Colon (tissue), 2 donors: ENCODE data around the gene RASGRP4.
"Not testable (repeated sequence)": the region's sequence is repeated elsewhere in the genome, so short reads cannot be mapped to it uniquely, and the experiment has no call there.

ENCODE experiments used
- FAIRE-seq: peaks from 2 replicates; lab custom pipeline; 2012; peaks lifted over from hg19 to GRCh38; lab: Jason Lieb, UNC
- donor health status: control.
- donor health status: control.

The RASGRP4 gene

DNA sequence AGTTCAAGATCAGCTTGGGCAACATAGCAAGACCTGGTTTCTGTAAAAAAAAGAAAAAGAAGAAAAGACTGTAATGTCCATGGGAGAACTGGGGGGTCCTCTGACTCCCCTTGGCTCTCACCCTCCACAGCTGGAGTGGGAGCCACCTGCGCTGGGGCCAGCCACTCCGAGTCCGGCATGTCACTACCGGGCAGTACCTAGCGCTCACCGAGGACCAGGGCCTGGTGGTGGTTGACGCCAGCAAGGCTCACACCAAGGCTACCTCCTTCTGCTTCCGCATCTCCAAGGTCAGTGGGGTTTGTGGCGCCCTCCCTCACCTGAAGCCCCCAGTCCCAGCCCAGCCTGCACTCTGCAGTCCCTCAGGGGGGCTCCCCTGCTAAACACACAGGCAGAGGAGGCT lies 22.2 kb upstream of the RASGRP4 start:
- no peak for FAIRE-seq

DNA sequence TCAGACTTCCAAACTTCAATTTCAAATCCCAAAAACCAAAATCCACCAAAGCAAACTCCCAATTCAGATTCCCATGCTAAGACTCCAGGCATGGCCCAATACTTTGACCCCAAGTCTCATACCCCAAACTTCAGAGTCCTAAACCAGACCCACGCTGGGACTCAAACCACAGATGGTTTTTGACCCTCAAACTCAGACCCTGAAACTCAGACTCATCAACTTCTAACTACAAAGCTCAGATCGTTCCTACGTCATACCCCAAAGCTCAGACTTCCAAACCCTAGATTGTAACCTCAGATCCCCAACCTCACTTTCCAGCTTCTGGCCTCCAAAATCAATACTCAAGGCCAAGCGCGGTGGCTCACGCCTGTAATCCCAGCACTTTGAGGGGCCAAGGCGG lies 19.3 kb upstream of the RASGRP4 start:
- no peak for FAIRE-seq

DNA sequence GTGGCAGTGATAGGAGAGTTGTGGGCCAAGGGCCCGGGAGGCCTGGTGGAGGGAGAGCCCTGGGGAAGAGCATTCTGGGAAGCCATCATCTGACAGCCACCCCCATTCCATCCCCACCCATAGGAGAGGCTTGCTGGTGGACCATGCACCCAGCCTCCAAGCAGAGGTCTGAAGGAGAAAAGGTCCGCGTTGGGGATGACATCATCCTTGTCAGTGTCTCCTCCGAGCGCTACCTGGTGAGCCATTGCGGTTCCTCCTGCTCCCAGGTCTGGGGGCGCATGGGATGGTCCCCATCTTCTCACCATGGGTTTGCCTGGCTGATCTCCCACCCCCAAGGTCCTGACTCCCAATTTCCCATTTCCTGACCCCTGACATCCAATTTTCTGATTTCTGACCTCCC lies 18.0 kb upstream of the RASGRP4 start:
- no peak for FAIRE-seq

DNA sequence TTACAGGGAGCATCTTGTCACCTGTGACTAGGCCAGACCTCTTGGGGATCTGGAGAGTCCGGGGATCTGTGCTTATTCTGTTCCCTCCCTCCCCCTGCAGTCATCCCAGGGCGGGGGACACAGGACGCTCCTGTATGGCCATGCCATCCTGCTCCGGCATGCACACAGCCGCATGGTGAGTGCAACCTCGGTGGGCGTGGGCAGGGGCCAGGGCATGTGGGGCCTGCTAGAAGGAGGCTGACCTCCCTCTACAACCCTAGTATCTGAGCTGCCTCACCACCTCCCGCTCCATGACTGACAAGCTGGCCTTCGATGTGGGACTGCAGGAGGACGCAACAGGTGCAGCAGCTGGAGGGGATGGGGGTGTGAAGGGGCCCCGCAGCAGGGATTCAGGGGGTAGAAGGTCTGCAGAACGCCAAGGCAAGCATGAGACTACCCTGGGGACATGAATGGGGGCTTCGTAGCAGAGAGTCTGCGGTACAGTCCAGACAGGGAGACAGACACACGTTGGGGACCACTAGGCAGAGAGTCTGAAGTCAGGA lies 17.5 kb upstream of the RASGRP4 start:
- no peak for FAIRE-seq

DNA sequence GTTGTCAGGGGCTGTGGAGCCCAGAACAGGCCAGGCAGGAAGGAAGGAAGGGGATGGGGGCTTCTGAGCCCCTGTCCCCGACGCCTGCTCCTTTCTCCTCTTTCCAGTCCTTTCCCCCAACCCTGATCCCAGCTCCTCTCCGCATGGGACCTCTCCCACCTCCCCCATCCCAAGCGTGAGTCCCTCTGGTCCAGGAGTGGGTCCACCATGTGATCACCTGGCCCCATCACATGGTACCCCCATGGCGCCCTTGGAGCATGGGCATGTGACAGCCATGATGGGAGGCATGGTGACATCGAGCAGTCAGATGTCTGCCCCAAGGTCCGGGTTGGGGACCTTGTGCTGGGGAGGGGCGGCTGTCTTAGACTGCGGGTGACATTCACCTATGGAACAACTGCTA lies 16.7 kb upstream of the RASGRP4 start:
- FAIRE-seq, result no peak

DNA sequence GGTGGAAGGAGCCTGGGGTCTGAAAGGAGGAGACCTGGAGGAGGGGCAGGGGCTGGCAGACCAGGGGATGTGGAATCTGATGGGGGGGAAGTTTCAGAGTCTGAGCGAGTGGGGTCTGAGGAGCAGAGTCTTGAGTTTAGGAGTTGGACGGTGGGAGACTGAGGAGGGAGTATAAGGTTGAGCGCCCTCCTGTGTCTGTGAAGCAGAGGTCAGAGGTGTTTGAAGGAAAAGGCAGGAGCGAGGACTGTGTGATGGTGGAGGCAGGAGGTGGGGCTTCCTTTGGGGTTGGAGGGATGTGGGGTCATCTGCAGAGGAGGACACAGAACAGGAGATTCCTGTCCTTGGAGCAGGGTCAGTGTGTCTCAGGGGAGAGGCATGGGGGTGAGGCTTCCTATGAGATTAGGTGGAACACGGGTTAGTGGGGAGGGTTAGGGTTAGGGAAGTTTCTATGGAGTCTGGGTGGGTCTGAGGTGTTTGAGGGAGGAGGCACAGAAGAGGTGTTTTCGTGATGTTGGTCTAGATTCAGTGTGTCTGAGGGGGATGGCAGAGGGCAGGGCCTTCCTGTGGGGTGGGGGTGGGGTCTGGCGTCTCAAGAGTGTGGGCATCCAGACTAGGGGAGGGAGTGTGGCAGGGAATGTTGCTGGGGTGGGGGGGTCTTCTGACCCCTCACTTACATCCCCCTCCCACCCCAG lies 15.8 kb upstream of the RASGRP4 start:
- no peak for FAIRE-seq

DNA sequence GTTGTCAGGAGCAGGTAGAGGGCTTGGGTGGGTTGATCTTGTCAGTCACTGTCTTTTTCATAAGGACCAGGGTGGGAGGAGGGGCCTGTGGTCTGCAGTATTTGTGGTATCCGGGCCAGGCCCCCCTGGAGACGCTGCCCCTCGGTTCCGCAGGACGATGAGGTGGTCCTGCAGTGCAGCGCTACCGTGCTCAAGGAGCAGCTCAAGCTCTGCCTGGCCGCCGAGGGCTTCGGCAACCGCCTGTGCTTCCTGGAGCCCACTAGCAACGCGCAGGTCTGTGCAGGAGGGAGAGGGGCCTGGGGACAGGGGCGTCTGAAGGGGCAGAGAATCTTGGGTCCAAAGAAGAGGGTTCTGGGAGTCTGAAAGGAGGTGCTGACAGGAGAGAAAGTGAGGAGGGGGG lies 14.6 kb upstream of the RASGRP4 start:
- no peak for FAIRE-seq

DNA sequence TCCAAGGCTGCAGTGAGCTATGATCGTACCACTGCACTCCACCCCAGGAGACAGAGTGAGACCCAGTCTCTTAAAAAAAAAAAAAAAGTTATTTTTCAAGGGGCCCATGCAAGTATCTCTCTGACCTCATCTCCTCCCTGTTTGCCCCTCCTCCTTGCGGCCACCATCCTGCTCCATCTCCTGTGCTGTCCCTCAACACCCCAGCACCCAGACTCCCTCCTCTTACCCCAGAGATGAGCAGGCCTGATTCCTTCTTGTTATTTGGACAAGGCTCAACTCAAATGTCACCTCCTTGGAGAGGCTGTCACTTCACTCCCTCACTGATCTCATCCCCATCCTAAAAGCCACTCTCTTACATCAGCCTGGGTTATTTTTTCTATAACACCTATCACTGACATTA lies 11.9 kb upstream of the RASGRP4 start:
- no peak for FAIRE-seq

DNA sequence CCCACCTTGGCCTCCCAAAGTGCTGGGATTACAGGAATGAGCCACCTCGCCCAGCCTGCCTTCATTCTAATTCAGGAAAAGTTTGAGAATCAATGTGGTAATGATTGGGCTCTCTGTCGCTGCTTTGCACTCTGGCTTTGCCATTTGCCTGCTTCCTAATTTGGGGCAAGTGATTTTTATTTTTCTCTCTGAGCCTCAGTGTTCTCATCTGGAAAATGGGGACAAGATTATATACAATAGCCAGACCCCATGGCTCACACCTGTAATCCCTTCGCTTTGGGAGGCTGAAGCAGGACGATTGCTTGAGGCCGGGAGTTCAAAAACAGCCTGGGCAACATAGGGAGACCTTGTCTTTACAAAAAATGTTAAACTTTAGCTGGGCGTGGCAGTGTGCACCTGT lies 11.3 kb upstream of the RASGRP4 start:
- FAIRE-seq, result no peak

DNA sequence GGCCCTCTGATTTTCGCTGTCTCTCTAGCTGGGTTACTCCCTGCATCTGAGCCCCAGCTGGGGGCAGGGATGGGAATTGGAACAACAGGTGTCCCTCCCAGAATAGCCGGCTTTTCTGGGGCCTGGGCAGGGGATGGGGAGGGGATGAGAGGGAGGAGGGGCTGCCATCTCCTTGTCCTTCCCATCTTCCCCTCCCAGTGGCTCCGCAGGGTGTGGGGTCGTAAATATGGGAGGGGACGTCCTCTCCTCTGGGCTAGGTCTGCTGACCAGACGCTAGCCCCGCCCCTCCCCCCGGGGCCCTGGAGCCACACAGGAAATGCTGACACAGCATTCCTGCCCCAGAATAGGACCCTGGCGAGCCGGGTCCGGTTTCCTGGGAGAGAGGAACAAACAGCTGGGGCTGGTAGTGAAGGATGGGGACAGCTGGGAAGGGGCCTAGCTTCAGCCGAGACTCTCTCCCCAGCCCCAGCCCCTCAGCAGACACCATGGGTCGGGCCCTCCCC lies 8.6 kb upstream of the RASGRP4 start:
- no peak for FAIRE-seq

DNA sequence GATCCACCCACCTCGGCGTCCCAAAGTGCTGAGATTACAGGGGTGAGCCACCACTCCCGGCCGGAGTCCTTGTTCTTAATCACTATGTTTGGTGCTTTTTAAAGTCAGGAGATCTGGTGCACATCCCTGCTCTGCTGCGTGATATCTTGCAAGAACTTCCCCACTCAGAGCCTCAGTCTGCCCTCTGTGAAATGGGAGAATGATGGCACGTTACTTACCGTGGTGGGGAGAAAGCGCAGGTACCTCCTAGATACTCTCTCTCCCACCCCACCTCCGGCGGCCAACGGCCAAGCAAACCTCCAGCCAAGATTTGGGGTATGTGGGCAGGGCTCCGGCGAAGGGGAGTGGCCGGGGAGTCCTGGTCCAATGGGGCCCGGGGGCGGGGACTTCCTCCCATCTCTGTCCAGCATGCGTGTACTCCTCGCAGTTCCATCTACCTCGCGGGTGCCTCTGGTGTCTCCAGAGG lies 7.3 kb upstream of the RASGRP4 start, which contains the start of gene RYR1:
Gene RYR1, plus strand, starts transcription at position 424 of the 466 bp plus-strand sequence. CDS start 139 bp downstream, outside the sequence.
- FAIRE-seq, result no peak

DNA sequence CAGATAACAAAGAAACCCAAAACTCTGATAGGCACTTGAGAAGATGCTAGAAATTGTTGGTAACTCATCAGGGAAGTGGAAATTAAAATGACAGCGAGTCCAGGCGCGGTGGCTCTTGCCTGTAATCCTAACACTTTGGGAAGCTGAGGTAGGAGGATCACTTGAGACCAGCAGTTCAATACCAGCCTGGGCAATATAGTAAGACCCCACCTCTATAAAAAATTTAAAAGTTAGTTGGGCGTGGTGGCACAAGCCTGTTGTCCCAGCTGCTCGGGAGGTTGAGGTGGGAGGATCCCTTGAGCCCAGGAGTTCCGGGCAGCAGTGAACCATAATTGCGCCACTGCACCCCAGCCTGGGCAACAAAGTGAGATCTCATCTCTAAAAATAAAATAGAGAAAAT lies 4.9 kb upstream of the RASGRP4 start:
- no peak for FAIRE-seq

DNA sequence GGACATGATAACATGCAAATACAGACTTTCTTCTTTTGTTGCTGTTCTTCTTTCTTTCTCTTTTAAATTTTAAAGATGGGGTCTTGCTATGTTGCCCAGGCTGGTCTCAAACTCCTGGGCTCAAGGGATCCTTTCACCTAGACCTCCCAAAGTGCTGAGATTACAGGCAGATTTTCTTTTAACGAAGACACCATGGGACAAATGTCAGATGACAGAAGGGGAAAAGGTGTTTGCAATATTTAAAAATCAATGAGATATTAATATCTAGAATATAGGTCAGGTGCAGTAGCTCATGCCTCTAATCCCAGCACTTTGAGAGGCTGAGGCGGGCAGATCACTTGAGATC lies 3.8 kb upstream of the RASGRP4 start:
- FAIRE-seq, result no peak

DNA sequence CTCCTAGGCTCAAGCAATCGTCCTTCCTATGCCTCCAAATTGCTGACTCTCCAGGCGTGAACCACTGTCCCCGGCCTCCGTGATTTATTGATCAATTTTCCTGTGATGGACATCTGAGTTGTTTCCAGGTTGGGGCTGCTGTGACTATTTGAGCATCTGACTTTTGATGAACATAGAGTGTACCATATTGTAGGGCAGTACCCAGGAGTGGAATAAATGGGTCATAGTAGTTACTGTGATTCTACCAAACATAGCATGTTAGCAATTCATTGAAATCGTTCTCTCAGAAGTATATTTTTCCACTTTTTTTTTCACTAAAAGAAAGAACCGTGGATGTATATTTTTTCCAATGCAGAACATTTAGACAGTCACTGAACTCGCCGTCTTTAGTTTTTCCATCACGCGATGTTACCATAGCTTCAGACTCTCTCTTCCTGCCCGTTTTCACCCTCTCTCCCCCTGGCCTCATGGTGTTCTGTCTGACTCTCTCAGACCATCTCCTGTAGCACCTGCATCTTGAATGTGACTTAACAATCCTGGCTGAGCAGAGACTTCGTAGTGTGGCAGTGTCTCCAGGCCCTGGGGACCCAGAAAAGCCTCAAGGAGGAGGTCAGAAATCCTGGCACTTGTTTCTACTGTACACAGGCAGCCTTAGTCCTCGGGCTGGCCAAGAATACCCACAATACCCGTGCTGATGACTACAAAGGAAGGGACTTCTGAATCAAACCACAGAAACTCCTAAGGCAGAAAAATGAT lies 3.2 kb upstream of the RASGRP4 start:
- no peak for FAIRE-seq

DNA sequence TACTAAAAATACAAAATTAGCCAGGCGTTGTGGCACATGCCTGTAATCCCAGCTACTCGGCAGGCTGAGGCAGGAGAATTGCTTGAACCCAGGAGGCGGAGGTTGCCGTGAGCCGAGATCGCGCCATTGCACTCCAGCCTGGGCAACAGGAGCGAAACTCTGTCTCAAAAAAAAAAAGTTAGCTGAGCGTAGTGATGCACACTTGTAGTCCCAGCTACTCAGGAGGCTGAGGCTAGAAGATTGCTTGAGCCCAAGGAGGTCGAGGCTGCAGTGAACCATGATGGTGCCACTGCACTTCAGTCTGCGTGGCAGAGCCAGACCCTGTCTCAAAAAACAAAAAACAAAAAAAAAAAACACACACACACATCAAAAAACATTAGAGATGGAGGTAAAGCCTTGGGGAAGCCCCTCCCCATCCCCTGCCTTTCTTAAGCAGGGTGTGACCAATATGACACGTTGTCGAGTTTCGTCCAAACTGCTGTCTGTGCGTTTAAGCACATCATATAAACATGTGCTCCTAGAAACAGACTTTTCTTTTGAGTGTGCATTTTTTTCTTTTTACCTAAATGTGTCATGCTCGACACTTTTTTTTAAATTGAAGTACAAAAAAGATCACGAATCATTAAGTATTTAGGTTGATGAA lies 1.1 kb upstream of the RASGRP4 start:
- FAIRE-seq, result not testable (repeated sequence)

DNA sequence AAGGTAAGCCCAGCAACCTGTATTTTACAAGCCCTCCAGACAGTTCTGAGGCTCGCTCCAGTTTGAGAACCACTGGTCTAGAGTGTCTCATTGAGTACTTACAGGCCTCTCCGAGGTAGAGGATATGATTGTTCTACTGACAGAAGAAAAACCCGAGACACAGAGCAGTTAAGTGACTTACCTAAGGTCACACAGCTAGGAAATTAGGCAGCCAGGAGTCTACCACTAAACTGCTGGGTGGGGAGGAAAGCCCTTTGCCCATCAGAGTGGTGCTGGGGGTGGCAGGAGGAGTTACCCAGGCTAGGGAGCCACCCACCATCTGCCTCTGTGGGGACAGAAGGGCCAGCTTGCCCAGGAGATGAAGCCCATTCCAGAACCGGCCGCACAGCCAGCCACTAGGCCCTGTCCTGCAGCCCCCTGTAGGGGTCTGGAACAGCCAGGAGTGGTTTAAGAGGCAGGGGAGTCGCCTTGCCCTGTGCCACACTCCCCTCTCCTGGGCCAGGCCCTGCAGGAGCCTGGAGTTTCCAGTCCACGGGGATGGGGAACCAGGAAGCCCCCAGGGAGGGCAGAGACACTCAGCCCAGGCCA lies 703 bp downstream of the RASGRP4 start:
- no peak for FAIRE-seq

DNA sequence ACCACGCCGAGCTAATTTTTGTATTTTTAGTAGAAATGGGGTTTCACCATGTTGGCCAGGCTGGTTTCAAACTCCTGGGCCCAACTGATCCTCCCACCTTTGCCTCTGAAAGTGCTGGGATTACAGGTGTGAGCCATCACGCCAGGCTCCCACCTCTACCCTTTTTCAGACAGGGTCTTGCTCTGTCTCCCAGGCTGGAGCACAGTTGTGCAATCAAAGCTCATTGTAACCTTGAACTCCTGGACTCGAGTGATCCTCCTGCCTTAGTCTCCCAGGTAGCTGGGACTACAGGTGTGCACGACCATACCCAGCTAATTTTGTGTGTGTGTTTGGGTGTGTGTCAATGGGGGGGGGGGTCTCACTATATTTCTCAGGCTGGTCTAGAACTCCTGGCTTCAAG lies 1.7 kb downstream of the RASGRP4 start:
- FAIRE-seq, result no peak

DNA sequence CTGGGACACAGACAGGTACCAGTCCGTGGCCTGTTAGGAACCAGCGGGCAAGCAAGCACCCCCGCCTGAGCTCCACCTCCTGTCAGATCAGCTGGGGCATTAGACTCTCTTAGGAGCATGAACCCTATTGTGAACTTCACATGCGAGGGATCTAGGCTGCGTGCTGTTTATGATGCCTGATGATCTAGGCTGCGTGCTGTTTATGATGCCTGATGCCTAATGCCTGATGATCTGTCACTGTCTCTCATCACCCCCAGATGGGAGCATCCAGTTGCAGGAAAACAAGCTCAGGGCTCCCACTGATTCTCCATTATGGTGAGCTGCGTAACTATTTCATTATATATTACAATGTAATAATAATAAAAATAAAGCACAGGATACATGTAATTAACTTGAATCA lies 3.6 kb downstream of the RASGRP4 start:
- FAIRE-seq, result no peak

DNA sequence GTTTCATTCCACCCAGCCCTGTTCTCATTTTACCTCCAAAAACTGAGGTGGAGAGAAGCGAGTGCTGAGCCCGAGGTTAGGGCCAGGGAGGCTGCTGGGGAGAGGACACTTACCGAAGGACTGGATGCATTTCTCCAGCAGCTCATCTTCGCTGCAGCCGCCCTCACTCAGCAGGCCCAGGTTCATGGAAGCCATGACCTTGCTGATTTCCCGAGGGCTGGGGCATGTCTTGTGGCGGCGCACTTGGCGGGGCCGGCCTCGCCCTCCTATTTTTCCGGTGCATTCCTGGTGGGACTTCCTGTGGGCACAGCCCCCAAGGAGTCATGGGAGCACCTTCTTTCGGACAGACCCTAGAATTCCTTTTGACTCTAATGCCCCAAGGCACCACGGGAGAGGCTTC lies 4.2 kb downstream of the RASGRP4 start:
- no peak for FAIRE-seq

DNA sequence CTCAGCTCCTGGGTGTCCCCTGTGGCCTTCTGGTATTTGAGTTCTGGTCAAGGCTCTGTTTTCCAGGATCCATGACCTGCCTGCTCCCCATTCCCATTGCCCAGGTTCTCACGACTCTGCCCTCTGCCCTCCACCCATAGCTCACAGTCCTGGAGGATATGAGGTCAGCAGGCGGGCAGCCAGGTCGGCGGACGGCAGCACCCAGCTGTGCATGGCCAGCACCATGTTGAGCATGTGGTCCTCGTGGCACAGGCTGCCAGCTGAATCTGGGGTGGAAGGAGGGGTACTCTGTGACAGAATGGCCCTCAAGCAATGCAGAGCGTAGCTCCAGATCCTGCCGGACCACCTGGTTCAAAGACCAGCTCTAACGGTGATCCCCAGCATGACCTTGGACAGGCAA lies 5.1 kb downstream of the RASGRP4 start:
- no peak for FAIRE-seq

DNA sequence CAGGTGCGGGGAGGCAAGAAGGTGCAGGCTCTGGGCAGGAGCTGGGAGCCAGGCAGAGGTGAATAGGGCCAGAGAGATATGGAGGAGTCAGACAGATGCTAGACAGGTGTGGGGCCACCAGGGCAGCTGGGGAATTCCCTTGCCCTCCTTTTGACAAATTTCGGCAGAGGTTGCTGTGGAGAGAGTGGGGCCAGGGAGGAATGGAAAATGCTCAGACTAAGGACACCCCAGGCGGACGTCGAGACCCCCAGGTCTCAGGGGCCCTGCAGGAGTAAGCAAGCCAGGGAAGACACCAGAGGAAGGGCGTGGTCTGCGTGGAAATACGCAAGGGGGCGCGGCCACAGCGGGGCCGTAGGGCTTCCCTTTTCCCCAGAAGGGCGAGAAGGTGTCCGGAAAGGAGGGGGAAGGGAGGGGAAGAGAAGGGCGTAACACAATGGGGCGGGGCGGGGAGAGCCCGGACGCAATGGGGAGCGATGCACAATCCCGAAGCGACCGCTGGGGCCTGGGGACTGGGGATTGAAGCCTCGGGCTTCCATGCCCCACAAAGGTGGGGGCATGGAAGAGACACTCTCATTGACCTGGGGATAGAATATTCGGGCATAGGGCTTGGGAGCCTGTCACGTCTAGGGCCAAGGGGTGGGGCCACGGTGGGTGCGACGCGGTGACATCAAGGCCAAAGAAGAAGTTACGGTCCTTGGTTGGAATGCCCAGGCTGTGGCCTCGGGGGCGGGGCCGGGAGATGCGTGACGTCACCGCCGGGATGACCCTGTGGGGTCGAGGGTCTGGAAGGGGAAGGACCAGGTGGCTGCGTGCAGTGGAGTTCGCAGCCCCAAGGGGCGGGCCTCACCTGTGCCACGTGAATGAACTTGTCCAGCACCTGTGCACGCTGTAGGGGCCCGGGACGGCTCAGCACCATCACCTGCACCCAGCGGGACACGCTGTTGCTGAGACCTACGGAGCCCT lies 8.2 kb downstream of the RASGRP4 start:
- no peak for FAIRE-seq
